ENCODE data around the gene PRKD2. TPM values are rescaled to one million over a fixed set of nuclear protein-coding genes. Genes with fewer than 3 reads are reported as not detected.

The PRKD2 gene
- total and polyA plus RNA-seq, 2 of the 8 experiments (the other 6 are each of a cell fraction or from before 2014, with no cell fraction given), result 24.4 to 63.8 TPM

GRCh38 chr19:46730595-46730994 is 13.7 kb upstream of the PRKD2 start (continued):
- TF ChIP-seq CHD7 (IDR thresholded peaks at IDR 0.05; ENCODE audit: insufficient replicate concordance, low read length) (no peak), ASH2L (IDR thresholded peaks at IDR 0.05; ENCODE audit: low read length) (no peak), NANOG (IDR thresholded peaks at IDR 0.05; ENCODE audit: insufficient read depth, low read depth, low read length, poor library complexity, severe bottlenecking) (no peak), CHD2 (IDR thresholded peaks at IDR 0.05; ENCODE audit: low read length) (no peak), YY1 (IDR thresholded peaks at IDR 0.05; ENCODE audit: low read depth, low read length) (no peak), CEBPB (IDR thresholded peaks at IDR 0.05; ENCODE audit: low read depth, low read length) (no peak), PHF8 (conservative IDR thresholded peaks at IDR 0.05; ENCODE audit: low read depth, low read length) (no peak)

All from H1 (cell line).